ENCODE measurements around the gene OR52N4.

- TF ChIP-seq CTCF (conservative IDR thresholded peaks at IDR 0.05; ENCODE audit: low read depth in 2 of 2) (no peak), POLR2AphosphoS5 (IDR thresholded peaks at IDR 0.05; ENCODE audit: low read depth) (no peak), CREB1 (CRISPR knock-in tag; IDR thresholded peaks at IDR 0.05; ENCODE audit: low read depth) (no peak), REST (IDR thresholded peaks at IDR 0.05; ENCODE audit: unreplicated experiment) (no peak), ETS1 (IDR thresholded peaks at IDR 0.05) (no peak), NANOG (IDR thresholded peaks at IDR 0.05; ENCODE audit: borderline replicate concordance) (no peak), EZH2phosphoT487 (IDR thresholded peaks at IDR 0.05; ENCODE audit: unreplicated experiment) (no peak)
These were observed 15.6 kb upstream of the OR52N4 start for GRCh38 chr11:5738431-5738830.

All from GM23338 (cell line).